Endothelial cell of umbilical vein (primary cell): Measurements from ENCODE around the gene MOCOS.

Experiments
- EZH2 ChIP-seq: IDR thresholded peaks from 2 replicates; pipeline ENCODE4 v1.6.1; 2012; ENCODE audit warnings: borderline replicate concordance, low read depth, mild to moderate bottlenecking, moderate library complexity, low read length, inconsistent platforms; ENCODE audit not compliant: severe bottlenecking
- GATA2 ChIP-seq: IDR thresholded peaks from 2 replicates; pipeline ENCODE4 v1.7.0; 2011; ENCODE audit warnings: low read depth, mild to moderate bottlenecking, moderate library complexity, mixed read lengths, low read length; ENCODE audit not compliant: insufficient read length, insufficient read depth
- MYC ChIP-seq: IDR thresholded peaks from one replicate; pipeline ENCODE4 v1.6.1; 2011; ENCODE audit warnings: mild to moderate bottlenecking, low read depth, low read length
- POLR2A ChIP-seq: IDR thresholded peaks from 2 replicates; pipeline ENCODE4 v1.6.1; 2012; ENCODE audit warnings: low read depth, mild to moderate bottlenecking, control low read depth, low read length
- POLR2AphosphoS5 ChIP-seq: IDR thresholded peaks from 2 replicates; pipeline ENCODE4 v1.6.1; 2012; ENCODE audit warnings: low read depth, mild to moderate bottlenecking, control low read depth, low read length, moderate library complexity; ENCODE audit not compliant: insufficient read depth
- TF ChIP-seq, protein P1 (sequence below), 2 donors: IDR thresholded peaks; 1 replicate in 1 of 2; 2 replicates in 1 of 2; pipeline ENCODE4 v1.5.1; 2011; ENCODE audit warnings: low read length in 2 of 2, mild to moderate bottlenecking in 2 of 2, moderate library complexity in 2 of 2, control low read depth in 1 of 2, inconsistent platforms in 1 of 2, low read depth in 1 of 2; ENCODE audit not compliant: insufficient read depth in 1 of 2; ENCODE audit errors: extremely low read depth in 1 of 2
- TF ChIP-seq, protein P2 (sequence below): IDR thresholded peaks from 2 replicates; pipeline ENCODE4 v1.6.1; 2011; ENCODE audit not compliant: insufficient read depth, insufficient read length

DNA sequence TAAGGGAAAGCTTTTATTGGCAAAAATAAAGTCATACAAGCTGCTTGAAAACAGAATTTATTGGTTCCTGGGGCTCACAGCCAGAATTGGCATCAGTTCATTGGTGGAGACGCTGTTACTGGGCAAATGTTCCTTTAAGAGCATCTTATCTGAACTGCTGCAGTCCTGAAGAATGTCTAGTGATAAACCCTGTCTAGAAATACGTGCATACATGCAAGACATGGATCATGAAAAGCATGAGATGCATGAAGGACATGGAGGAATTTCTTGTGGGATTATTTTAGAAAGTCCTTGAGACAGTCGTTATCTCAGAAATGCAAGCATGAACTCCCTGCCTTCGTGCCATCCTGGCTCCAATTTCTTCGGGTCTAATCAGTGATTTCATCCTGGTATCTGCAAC is 77.7 kb downstream of the MOCOS start:
- TF ChIP-seq, protein P1, sequence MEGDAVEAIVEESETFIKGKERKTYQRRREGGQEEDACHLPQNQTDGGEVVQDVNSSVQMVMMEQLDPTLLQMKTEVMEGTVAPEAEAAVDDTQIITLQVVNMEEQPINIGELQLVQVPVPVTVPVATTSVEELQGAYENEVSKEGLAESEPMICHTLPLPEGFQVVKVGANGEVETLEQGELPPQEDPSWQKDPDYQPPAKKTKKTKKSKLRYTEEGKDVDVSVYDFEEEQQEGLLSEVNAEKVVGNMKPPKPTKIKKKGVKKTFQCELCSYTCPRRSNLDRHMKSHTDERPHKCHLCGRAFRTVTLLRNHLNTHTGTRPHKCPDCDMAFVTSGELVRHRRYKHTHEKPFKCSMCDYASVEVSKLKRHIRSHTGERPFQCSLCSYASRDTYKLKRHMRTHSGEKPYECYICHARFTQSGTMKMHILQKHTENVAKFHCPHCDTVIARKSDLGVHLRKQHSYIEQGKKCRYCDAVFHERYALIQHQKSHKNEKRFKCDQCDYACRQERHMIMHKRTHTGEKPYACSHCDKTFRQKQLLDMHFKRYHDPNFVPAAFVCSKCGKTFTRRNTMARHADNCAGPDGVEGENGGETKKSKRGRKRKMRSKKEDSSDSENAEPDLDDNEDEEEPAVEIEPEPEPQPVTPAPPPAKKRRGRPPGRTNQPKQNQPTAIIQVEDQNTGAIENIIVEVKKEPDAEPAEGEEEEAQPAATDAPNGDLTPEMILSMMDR (IDR thresholded peaks at IDR 0.05; ENCODE audit: extremely low read depth in 1 of 2, insufficient read depth in 1 of 2, low read depth in 1 of 2, low read length in 2 of 2), result no peak
- TF ChIP-seq, protein P2, sequence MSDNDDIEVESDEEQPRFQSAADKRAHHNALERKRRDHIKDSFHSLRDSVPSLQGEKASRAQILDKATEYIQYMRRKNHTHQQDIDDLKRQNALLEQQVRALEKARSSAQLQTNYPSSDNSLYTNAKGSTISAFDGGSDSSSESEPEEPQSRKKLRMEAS, result no peak
- TF ChIP-seq POLR2A (no peak), EZH2 (no peak), MYC (no peak), GATA2 (no peak), POLR2AphosphoS5 (no peak)
